Ishikawa (cell line): ENCODE measurements around the gene MGMT.

Experiments
- CEBPB ChIP-seq: IDR thresholded peaks from 2 replicates; pipeline ENCODE4 v1.6.1; 2012
- CREB1 ChIP-seq: IDR thresholded peaks from 2 replicates; pipeline ENCODE4 v1.6.1; 2012; ENCODE audit warnings: low read depth
- EGR1 ChIP-seq: IDR thresholded peaks from 2 replicates; pipeline ENCODE4 v1.6.1; 2012
- EP300 ChIP-seq: IDR thresholded peaks from 2 replicates; pipeline ENCODE4 v1.6.1; 2012; ENCODE audit warnings: borderline replicate concordance
- FOXM1 ChIP-seq: IDR thresholded peaks from 2 replicates; pipeline ENCODE4 v1.6.1; 2012; ENCODE audit warnings: low read depth, borderline replicate concordance
- MAX ChIP-seq: IDR thresholded peaks from 2 replicates; pipeline ENCODE4 v1.6.1; 2012
- NFIC ChIP-seq: IDR thresholded peaks from 2 replicates; pipeline ENCODE4 v1.6.1; 2012
- RAD21 ChIP-seq: IDR thresholded peaks from 2 replicates; pipeline ENCODE4 v1.6.1; 2012; ENCODE audit warnings: low read depth
- REST ChIP-seq: IDR thresholded peaks from 2 replicates; pipeline ENCODE4 v1.6.1; 2012; ENCODE audit warnings: low read depth, mild to moderate bottlenecking
- TAF1 ChIP-seq: IDR thresholded peaks from 2 replicates; pipeline ENCODE4 v1.6.1; 2012; ENCODE audit warnings: low read depth, mild to moderate bottlenecking
- TCF12 ChIP-seq: IDR thresholded peaks from 2 replicates; pipeline ENCODE4 v1.6.1; 2012; ENCODE audit warnings: low read depth
- TEAD4 ChIP-seq: IDR thresholded peaks from 2 replicates; pipeline ENCODE4 v1.6.1; 2012
- USF1 ChIP-seq: IDR thresholded peaks from 2 replicates; pipeline ENCODE4 v1.6.1; 2012
- YY1 ChIP-seq: IDR thresholded peaks from 2 replicates; pipeline ENCODE4 v1.6.1; 2012; ENCODE audit warnings: low read depth
- ZBTB7A ChIP-seq: IDR thresholded peaks from 2 replicates; pipeline ENCODE4 v1.6.1; 2012; ENCODE audit warnings: low read depth

Gene MGMT

GRCh38 chr10:129728246-129728820 lies 261.3 kb downstream of the MGMT start:
- TF ChIP-seq REST (no peak), FOXM1 (no peak), TEAD4 (no peak), CEBPB (no peak), CREB1 (no peak), TCF12 (no peak), ZBTB7A (no peak), YY1 (no peak)

GRCh38 chr10:129728905-129729795 lies 262.1 kb downstream of the MGMT start:
- TF ChIP-seq CREB1 = no peak

GRCh38 chr10:129730272-129730992 lies 263.4 kb downstream of the MGMT start:
- no peak for TF ChIP-seq CREB1

- TF ChIP-seq ZBTB7A (no peak), EP300 (no peak), EGR1 (no peak), TAF1 (no peak), MAX (no peak), TCF12 (no peak), CREB1 (no peak), USF1 (no peak), CEBPB (no peak), RAD21 (no peak), TEAD4 (no peak), YY1 (no peak), REST (no peak), NFIC (no peak), FOXM1 (no peak)
These were observed 263.9 kb downstream of the MGMT start for GRCh38 chr10:129730993-129731325.

GRCh38 chr10:129740532-129741279 lies 273.7 kb downstream of the MGMT start:
- TF ChIP-seq REST (no peak), EP300 (no peak), TAF1 (no peak), NFIC (no peak), CEBPB (no peak), USF1 (no peak), EGR1 (no peak), FOXM1 (no peak), TCF12 (no peak), CREB1 (no peak), TEAD4 (no peak), ZBTB7A (no peak), YY1 (no peak)
